Endothelial cell of umbilical vein (primary cell): ENCODE measurements around the gene ETNK2. TPM values are rescaled to one million over a fixed set of nuclear protein-coding genes. Genes with fewer than 3 reads are reported as not detected.

ENCODE experiments used
- BruUV-seq: library from RNA; stranded (reverse); fragments of 400-500 nt; replicated peaks from 2 replicates; lab custom pipeline; 2021; lab: Mats Ljungman, UMichigan
- CTCF ChIA-PET: fragments of 300-600, 350-600 bp; sonication (Branson Sonifier 250); formaldehyde crosslinking; loops from one replicate; lab custom pipeline; 2021; ENCODE audit warnings: antibody characterized with exemption, inconsistent platforms; lab: Charles Lee
- POLR2A ChIA-PET: fragments of 300-600, 350-600 bp; sonication (Branson Sonifier 250); formaldehyde crosslinking; loops from one replicate; lab custom pipeline; 2021; ENCODE audit warnings: antibody characterized with exemption, inconsistent platforms; lab: Charles Lee
- DNase-seq: peaks from one replicate; pipeline ENCODE4 v3.0.0-alpha.2; 2011; ENCODE audit warnings: low read depth, low spot score
- FAIRE-seq: peaks from 2 replicates; lab custom pipeline; 2011; peaks lifted over from hg19 to GRCh38; lab: Jason Lieb, UNC
- H2AFZ ChIP-seq: 2 replicates; pipeline ENCODE4 v1.6.0; 2012; ENCODE audit warnings: low read depth, low read length, control low read depth, inconsistent platforms
- H3K27ac ChIP-seq: 2 replicates; pipeline ENCODE4 v1.5.1; 2011; ENCODE audit warnings: low read depth, mild to moderate bottlenecking, control low read depth, low read length, moderate library complexity; ENCODE audit not compliant: insufficient read depth
- H3K27me3 ChIP-seq, 2 experiments: 2 replicates each; pipeline versions ENCODE4 v1.6.0 to v1.6.1; 2011; ENCODE audit warnings: low read length in 2 of 2, mixed read lengths in 1 of 2; ENCODE audit not compliant: control insufficient read depth in 2 of 2, insufficient read depth in 2 of 2
- H3K36me3 ChIP-seq, 2 experiments: 2 replicates in 1 of 2; 3 replicates in 1 of 2; pipeline ENCODE4 v1.5.1; 2011; ENCODE audit warnings: low read length in 2 of 2, mild to moderate bottlenecking in 1 of 2, moderate library complexity in 1 of 2; ENCODE audit not compliant: control insufficient read depth in 2 of 2, insufficient read depth in 2 of 2; ENCODE audit errors: extremely low read depth in 1 of 2
- H3K4me1 ChIP-seq: 3 replicates; pipeline ENCODE4 v1.5.1; 2011; ENCODE audit warnings: mild to moderate bottlenecking, low read length; ENCODE audit not compliant: control insufficient read depth, insufficient read depth; ENCODE audit errors: extremely low read depth
- H3K4me2 ChIP-seq: 2 replicates; pipeline ENCODE4 v1.6.1; 2011; ENCODE audit warnings: low read length, control low read depth, mixed read lengths; ENCODE audit not compliant: insufficient read depth
- H3K4me3 ChIP-seq, 3 experiments: fragments of 200-600 bp in 1 of 3; sonication (generic), shearing (Covaris generic) in 1 of 3; replicated peaks in 1 of 3; 2 replicates each; pipeline ENCODE4 v1.5.1; 2011 to 2016; ENCODE audit warnings: control low read depth in 3 of 3, low read length in 3 of 3, mild to moderate bottlenecking in 2 of 3, inconsistent platforms in 1 of 3, low read depth in 1 of 3, moderate library complexity in 1 of 3; ENCODE audit not compliant: insufficient read depth in 1 of 3
- H3K79me2 ChIP-seq: 2 replicates; pipeline ENCODE4 v1.6.0; 2012; ENCODE audit warnings: low read length, inconsistent platforms; ENCODE audit not compliant: control insufficient read depth, insufficient read depth
- H3K9ac ChIP-seq: replicated peaks from 2 replicates; pipeline ENCODE3; 2011; ENCODE audit warnings: low read length, control low read depth; ENCODE audit not compliant: insufficient read depth; ENCODE audit errors: extremely low read depth
- H3K9me1 ChIP-seq: replicated peaks from 3 replicates; pipeline ENCODE4 v1.6.0; 2011; ENCODE audit warnings: mild to moderate bottlenecking, low read length; ENCODE audit not compliant: control insufficient read depth, insufficient read depth; ENCODE audit errors: extremely low read depth
- H3K9me3 ChIP-seq: replicated peaks from 2 replicates; pipeline ENCODE4 v1.5.1; 2012; ENCODE audit warnings: low read length, inconsistent platforms; ENCODE audit not compliant: control insufficient read depth, insufficient read depth
- H4K20me1 ChIP-seq: replicated peaks from 2 replicates; pipeline ENCODE3; 2011; ENCODE audit warnings: mild to moderate bottlenecking, low read length; ENCODE audit not compliant: control insufficient read depth, insufficient read depth; ENCODE audit errors: extremely low read depth
- CTCF ChIP-seq, 2 donors: IDR thresholded peaks; 1 replicate in 1 of 2; 2 replicates in 1 of 2; pipeline ENCODE4 v1.5.1; 2011; ENCODE audit warnings: low read length in 2 of 2, mild to moderate bottlenecking in 2 of 2, moderate library complexity in 2 of 2, control low read depth in 1 of 2, inconsistent platforms in 1 of 2, low read depth in 1 of 2; ENCODE audit not compliant: insufficient read depth in 1 of 2; ENCODE audit errors: extremely low read depth in 1 of 2
- EZH2 ChIP-seq: IDR thresholded peaks from 2 replicates; pipeline ENCODE4 v1.6.1; 2012; ENCODE audit warnings: borderline replicate concordance, low read depth, mild to moderate bottlenecking, moderate library complexity, low read length, inconsistent platforms; ENCODE audit not compliant: severe bottlenecking
- FOS ChIP-seq: IDR thresholded peaks from 2 replicates; pipeline ENCODE4 v1.6.1; 2011; ENCODE audit warnings: mild to moderate bottlenecking, low read length, moderate library complexity, borderline replicate concordance; ENCODE audit not compliant: insufficient read depth
- GATA2 ChIP-seq: IDR thresholded peaks from 2 replicates; pipeline ENCODE4 v1.7.0; 2011; ENCODE audit warnings: low read depth, mild to moderate bottlenecking, moderate library complexity, mixed read lengths, low read length; ENCODE audit not compliant: insufficient read length, insufficient read depth
- JUN ChIP-seq: IDR thresholded peaks from 2 replicates; pipeline ENCODE4 v1.6.1; 2011; ENCODE audit warnings: borderline replicate concordance, low read depth; ENCODE audit not compliant: insufficient read length, insufficient read depth
- MAX ChIP-seq: IDR thresholded peaks from 2 replicates; pipeline ENCODE4 v1.6.1; 2011; ENCODE audit not compliant: insufficient read depth, insufficient read length
- POLR2AphosphoS5 ChIP-seq: IDR thresholded peaks from 2 replicates; pipeline ENCODE4 v1.6.1; 2012; ENCODE audit warnings: low read depth, mild to moderate bottlenecking, control low read depth, low read length, moderate library complexity; ENCODE audit not compliant: insufficient read depth
- dilution Hi-C: fragments of 300-500 bp; cut with MboI; formaldehyde crosslinking; loops from one replicate; pipeline ENCODE4 v1.15.0; 2019; ENCODE audit warnings: low sequenced_read_pairs; ENCODE audit not compliant: extremely low pct_ligation_motif_present
- intact Hi-C: fragments of 100-400 bp; cut with micrococcal nuclease; formaldehyde crosslinking; loops from one replicate; pipeline ENCODE4 v1.10.0; 2022
- polyA plus RNA-seq, 4 experiments: library from polyadenylated mRNA; depleted of rRNA in 3 of 4; stranded (reverse) in 3 of 4; unstranded in 1 of 4; fragments of >200 nt; gene quantifications; 2 replicates each; pipeline versions ENCODE4 v1.2.1 to v1.2.3, GENCODE V29; 2011 to 2012; ENCODE audit warnings: missing spikeins in 1 of 4
- total RNA-seq: library from RNA; stranded (reverse); gene quantifications from 2 replicates; pipeline ENCODE4 v1.2.3, GENCODE V29; 2021

The ETNK2 gene
- total and polyA plus RNA-seq, 2 donors (not counting 3 experiments of a cell fraction or from before 2014, with no cell fraction given), result 13.5 to 27.5 TPM

DNA sequence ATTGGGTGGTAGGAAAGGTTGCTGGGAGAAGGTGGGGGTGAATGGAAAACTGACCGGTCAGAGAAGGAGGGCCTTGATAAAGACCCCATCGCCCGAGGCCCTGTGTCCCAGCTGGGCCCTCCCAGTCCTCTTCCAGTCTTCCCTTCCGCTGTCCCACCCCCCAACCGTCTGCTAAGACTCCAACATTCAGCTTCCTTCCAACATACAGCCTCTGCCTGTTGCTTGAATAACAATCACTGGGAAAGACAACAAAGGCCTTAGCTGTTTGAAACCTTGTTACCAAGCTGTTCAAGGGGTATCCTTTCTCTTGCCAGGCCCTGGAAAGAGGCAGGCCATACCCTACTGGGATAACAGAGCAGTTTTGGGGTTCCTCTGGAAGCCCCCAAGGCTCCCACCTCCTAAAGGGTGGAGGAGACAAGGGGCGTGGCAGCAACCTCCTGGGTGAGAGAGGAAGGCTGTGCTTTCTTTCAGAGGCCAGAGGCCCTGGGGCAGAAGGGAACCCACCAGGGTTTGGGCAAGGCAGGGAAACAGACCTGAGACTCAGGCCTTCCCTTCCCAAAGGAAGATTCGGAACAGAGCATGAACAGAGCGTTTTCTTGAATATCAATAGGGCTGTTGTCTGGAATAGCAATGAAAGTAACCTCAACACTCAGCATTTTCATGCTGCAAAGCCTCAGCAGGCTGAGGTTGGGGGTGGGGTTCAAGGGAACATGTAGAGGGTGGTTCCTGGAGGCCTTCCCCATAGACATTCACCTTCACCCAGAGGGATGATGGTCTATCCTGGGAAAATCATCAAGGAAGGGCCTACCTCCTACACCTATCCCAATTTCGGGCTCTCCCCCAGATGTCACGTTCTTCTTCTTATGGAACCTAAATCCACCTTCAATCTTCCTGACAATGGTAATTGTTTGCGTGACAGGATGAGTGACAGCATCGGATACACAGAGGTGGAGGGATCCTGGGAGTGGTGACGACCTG, 4.1 kb downstream of the ETNK2 start:
- Histone ChIP-seq H3K9ac (no peak overlapping the region), H3K9me3 (no peaks in the 10 kb centered on the region), H3K9me1 (no peaks in the 10 kb centered on the region), H3K4me3 (no peak overlapping the region), H2AFZ (no peak overlapping the region), H4K20me1 (no peaks in the 10 kb centered on the region), H3K36me3 (no peaks in the 10 kb centered on the region), H3K27ac (no peak overlapping the region), H3K4me2 (no peak overlapping the region), H3K4me1 (peaks cover 3% of the 10 kb centered on the region), H3K79me2 (no peaks in the 10 kb centered on the region), H3K27me3 (no peaks in the 10 kb centered on the region)
- no peak for TF ChIP-seq JUN
- no peak for TF ChIP-seq POLR2AphosphoS5
- no peak for TF ChIP-seq GATA2
- no peak for TF ChIP-seq CTCF (IDR thresholded peaks at IDR 0.05; ENCODE audit: extremely low read depth in 1 of 2, insufficient read depth in 1 of 2, low read depth in 1 of 2, low read length in 2 of 2)
- TF ChIP-seq EZH2, result no peak
- no peak for TF ChIP-seq MAX
- no peak for TF ChIP-seq FOS
- POLR2A ChIA-PET, result no interaction called here
- dilution Hi-C loops (loop anchor here (25.0 kb wide), 1 partner anchor 285 kb away; the partner anchor contains the start of gene SNRPE), intact Hi-C loops (no loop called here)
- BruUV-seq, result no TSS peak
- CTCF ChIA-PET, result interaction anchor here (1.1 kb wide), 1 partner anchor 19 kb away, joined by 3 read pairs; no protein-coding TSS in a partner anchor
- DNase-seq (no peak), FAIRE-seq (no peak)
